ENCODE measurements around the gene CNRIP1.

DNA sequence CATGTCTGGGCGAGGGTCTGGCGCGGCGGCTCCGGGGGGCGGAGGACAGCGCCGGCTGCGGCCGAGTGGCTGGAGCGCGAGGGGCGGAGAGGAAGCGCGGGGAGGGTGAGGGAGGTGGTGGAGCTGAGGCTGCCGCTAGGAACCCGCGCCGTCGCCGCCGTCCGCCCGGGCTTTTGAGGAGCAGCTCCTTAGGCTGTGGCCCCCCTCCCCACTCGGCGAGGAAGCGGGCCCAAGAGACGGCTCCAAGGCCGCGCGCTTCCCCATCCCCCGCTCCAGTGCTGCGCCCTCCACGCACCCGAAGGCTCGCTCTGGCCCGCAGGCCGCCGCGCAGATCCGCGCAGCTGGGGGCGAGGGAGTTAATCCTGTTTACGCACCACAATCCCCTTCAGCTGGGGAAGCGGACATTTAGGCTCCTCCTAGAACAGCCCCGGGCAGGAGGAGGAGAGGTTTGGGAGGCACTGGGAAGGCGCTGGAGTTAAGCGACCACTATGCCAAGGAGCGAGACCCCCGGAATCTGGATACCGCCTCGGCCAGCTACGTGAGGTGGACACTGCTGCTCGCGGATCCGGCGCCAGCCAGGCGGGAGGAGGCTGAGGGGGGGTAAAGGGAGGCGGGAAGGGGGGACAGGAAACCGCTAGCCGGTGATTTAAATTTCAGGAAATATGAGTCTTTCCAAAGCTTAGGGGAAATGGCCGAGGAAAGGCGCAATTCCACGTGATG is at the start of gene CNRIP1:
- TF ChIP-seq, protein P1, sequence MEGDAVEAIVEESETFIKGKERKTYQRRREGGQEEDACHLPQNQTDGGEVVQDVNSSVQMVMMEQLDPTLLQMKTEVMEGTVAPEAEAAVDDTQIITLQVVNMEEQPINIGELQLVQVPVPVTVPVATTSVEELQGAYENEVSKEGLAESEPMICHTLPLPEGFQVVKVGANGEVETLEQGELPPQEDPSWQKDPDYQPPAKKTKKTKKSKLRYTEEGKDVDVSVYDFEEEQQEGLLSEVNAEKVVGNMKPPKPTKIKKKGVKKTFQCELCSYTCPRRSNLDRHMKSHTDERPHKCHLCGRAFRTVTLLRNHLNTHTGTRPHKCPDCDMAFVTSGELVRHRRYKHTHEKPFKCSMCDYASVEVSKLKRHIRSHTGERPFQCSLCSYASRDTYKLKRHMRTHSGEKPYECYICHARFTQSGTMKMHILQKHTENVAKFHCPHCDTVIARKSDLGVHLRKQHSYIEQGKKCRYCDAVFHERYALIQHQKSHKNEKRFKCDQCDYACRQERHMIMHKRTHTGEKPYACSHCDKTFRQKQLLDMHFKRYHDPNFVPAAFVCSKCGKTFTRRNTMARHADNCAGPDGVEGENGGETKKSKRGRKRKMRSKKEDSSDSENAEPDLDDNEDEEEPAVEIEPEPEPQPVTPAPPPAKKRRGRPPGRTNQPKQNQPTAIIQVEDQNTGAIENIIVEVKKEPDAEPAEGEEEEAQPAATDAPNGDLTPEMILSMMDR (IDR thresholded peaks at IDR 0.05; ENCODE audit: low read depth, low read length, poor library complexity, severe bottlenecking): no peak
- peak; percentile 9; the same call in 1 of the 2 replicates for TF ChIP-seq EZH2phosphoT487 (IDR thresholded peaks at IDR 0.05; ENCODE audit: borderline replicate concordance, low read length)

All from DOHH2 (cell line).